NCI-H2081 (cell line): Measurements from ENCODE around the gene GIGYF1.

Experiments
- DNase-seq, 2 experiments: peaks; one replicate each; lab custom pipeline; 2025; lab: John Stamatoyannopoulos, UW

The GIGYF1 gene

DNA sequence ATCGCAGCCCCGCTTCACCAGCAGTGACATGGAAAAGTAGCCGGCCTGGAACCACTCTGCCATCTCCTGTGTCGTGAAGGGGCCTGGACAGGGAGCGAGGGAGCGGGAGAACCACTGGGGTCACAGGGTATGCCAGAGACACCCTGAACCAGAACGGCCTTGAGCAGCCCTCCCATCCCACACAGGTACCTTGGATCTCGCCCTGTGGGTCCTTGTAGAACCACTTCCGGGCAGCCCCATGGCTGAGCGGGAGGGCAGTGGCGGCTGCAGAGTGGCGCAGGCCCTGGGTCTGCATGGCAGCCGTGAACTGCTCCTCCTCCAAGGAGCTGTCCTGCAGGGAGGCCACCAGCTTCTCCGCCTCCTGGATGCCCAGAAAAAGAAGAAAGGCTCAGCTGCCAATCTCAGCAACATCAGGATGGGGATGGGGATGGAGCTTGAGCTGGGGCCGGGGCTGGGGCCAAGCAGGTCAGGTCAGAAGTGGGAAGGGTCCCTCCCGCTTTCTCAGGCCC lies 9.5 kb downstream of the GIGYF1 start:
- no peak for DNase-seq

GRCh38 chr7:100683659-100684533 lies 10.2 kb downstream of the GIGYF1 start:
- DNase-seq = no peak

GRCh38 chr7:100682991-100683658 lies 10.9 kb downstream of the GIGYF1 start:
- DNase-seq = no peak

- no peak for DNase-seq
Measured at GRCh38 chr7:100682228-100682741, 11.8 kb downstream of the GIGYF1 start.

DNA sequence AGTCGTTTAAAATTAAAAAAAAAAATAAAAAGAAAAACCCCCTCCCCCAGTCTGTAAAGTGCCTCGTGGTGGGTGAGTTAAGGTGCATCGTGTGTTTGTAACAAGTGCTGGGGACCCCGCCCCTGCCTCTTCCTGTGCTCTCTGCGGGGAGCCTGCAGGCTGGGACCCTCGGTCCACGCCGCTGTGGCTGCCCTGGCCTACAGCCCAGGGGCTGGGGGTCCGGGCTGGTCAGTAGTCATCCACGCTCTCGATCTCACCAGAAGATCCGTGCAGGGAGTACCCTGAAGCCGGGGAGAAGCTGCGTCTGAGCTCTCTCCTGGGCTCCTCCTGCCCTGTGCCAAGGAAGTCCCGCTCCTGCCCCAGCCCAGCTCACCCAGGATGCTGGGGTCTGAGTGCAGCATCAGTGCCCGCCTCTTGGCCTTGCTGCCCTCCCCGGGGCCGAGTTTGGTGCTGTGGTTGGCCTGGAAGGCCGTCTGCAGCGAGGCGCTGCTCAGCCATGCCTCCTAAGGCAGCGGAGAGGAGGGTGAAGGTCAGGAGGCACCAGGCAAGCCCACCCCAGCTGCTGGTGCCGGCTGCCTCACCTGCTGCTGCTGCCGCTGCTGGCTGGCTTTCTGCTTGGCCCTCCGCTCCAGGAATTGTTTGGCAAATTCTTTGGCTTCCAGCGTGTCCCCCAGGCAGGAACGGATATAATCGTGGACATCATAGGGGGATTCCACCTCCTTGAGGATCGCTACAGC lies 12.4 kb downstream of the GIGYF1 start:
- no peak for DNase-seq

DNA sequence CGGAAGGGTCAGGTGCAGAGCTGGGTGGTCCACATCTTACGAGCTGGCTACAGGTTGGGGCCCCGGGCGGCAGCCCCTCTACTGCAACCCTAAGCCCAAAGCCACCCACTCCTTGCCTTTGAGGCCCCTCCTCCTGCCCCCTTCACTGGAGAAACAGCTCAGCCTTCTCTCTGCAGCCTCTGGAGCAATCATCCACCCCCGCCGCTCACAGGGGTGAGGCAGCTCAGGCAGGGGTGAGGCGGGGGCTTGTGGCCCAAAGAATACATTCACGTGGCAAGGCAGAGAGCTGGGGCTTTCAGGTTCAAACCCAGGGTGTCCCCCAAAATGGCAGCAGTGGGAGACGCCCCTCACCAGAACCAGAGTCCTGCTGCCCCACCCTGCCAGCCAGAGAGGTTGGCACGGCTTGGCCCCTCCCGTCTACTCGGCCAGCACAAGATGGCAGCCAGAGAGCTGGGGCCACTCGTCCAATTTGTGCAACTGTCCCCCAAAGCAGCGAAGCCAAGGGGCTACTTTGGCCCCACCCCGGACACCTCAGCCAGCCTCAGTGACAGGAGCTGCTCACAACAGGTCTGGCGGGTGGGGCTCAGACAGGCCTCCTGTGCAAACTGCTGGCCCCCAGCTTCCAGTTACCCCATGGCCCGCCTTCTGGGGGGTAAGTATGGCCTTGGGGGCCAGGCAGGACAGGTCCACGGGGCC lies 13.3 kb downstream of the GIGYF1 start:
- no peak for DNase-seq

DNA sequence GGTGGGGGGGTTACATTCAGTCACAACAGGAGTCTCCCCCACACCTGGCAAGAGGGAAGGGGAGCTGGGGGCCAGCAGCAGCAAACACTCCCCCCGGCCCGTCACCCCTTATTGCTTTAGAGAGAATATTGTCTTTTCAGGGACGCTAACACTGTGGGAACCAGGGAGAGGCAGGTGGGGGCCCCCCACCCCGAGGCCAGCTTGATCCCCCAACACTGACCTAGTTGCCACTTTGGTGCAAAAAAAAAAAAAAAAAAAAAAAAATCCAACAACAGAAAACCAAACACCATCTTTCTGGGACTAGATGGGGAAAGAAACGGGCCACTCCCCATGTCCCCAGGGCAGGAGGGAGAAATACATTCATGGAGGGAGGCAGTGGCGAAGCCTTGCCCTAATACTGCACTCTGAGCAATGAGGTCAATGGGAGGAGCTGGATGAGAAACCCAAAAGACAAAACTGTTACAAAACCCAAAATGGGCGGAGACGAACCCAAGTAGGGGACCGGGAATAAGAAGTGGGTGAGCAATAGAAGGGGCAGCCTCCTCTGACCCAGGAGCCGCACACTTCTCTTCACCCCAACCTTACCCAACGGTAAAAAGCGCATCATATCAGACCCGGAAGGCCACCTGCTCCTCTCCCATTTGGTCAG lies 14.0 kb downstream of the GIGYF1 start:
- DNase-seq = no peak

GRCh38 chr7:100679129-100679926 lies 14.7 kb downstream of the GIGYF1 start:
- DNase-seq = no peak

DNA sequence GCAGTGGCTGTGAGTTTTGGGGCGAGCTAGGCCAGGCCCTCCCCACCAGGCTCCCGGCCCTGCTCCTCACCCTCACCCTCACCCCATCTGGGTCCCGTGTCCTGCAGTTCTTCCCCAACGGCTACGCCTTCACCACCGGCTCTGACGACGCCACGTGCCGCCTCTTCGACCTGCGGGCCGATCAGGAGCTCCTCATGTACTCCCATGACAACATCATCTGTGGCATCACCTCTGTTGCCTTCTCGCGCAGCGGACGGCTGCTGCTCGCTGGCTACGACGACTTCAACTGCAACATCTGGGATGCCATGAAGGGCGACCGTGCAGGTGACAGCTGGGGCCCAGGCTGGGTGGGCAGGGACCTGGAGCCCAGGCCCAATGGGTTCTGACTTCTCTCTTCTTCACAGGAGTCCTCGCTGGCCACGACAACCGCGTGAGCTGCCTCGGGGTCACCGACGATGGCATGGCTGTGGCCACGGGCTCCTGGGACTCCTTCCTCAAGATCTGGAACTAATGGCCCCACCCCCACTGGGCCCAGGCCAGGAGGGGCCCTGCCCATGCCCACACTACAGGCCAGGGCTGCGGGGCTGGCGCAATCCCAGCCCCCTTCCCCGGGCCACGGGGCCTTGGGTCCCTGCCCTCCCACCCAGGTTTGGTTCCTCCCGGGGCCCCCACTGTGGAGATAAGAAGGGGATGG lies 15.6 kb downstream of the GIGYF1 start:
- DNase-seq = no peak

GRCh38 chr7:100677308-100678267 lies 16.5 kb downstream of the GIGYF1 start:
- no peak for DNase-seq

DNA sequence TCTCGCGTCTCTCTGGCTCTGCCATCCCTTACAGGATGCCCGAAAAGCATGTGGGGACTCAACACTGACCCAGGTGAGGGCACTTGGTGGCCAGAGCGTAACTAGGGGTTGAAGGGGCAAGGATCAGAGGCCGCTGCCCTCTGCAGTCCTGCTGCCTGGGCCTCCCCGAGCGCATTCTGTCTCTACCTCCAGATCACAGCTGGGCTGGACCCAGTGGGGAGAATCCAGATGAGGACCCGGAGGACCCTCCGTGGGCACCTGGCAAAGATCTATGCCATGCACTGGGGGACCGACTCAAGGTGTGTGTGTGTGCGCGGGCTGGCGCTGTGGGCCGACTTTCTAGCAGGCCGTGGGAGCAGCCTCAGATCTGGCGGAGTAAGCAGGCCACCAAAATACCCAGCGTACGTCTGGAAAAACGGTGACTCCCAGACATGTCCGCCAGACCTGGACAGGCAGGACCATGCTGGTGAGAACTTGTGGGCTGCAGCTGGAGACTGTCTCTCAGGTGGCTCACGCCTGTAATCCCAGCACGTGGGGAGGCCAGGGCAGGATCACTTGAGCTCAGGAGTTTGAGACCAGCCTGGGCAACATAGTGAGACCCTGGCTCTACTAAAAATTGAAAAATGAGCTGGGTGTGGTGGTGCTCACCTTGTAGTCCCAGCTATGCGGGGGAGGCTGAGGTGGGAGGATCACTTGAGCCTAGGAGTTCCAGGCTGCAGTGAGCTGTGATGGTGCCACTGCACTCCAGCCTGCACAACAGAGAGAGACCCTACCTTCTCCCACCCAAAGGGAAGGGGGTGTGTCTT lies 17.3 kb downstream of the GIGYF1 start:
- DNase-seq = no peak

GRCh38 chr7:100675581-100676350 lies 18.3 kb downstream of the GIGYF1 start:
- peak; percentile 68 to 72 for DNase-seq

DNA sequence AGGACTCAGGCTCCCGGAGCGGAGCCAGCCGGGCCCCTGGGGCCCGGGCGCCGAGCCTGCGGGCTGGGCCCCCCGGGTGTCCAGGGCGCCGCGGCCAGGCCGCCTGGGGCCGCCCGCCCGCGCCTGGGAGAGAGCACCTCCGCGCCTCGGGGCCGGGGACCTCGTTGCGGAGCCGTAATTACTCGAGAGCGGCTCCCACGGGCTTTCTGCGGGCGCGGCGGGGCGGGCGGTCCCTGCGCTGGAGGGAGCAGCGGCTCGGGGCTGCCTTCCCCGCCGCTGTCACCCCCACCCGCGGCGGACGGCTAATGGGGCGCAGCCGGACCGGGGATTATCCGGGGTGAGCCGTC lies 19.0 kb downstream of the GIGYF1 start:
- DNase-seq = no peak

DNA sequence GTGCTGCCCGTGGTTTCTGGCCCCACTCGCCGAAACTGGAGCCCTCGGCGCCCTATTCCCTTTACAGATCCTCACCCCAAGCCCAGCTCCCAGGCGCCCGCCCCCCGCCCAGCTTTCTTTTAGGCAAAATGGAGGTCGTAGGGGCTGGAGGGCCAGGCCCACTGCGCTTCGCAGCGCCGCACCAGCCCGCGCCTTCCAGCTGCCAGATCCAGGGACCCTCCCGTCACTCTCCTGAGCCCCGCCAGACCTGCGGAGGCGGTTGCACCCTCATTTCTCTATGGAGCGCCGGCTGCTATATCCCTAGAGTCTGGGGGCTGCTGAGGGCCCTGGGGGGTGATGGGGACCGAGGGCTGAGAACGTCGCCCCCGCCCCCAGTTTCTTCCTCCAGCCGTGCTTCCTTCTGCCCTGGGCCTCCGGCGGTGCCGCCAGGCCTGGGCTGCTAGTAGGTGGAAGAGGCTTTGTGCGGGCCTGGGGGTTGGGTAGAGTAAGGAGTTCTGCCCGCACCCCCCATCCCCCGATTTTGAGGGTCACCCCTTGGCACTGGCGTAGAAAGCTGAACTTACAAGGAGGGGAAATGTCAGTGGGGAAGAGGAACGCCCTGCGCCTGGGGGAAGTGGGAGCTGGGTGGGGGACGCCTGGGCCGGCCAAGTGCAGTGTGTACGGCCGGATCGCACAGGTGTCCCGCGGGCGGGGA lies 19.5 kb downstream of the GIGYF1 start:
- peak in 1 of 2 experiments; percentile 24 for DNase-seq

DNA sequence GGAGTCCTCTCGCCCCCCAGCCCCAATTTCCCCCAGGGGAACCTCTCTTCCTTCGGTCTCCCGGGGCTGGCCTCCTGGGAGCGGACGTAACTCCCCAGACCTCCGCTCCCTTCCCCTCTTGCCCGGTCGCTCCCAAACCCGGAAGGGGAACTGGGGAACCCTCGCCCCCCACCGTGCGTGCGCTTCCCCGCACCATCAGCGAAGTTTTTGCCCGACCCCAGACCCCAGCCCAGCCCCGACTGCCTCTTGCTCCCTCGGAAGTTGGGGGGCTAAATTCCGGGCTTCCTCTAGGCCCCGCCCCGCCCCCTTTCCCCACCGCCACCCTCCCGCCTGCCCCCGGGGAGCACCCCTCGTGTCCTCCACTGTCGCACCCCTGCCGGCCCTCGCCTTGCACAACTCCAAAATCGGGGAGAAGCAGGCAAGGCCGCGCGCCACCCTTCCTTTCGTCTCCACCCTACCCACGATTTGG lies 20.1 kb downstream of the GIGYF1 start:
- DNase-seq = peak in 1 of 2 experiments; percentile 76

- peak; percentile 98 for DNase-seq
Measured at GRCh38 chr7:100673302-100673941, 20.6 kb downstream of the GIGYF1 start, which contains the start of gene GNB2. Gene GNB2 (plus strand): TSS chr7:100673740. CDS start chr7:100676266, 2,526 bp downstream.
